H9 (cell line): ENCODE measurements around the gene NADSYN1. TPM values are rescaled to one million over a fixed set of nuclear protein-coding genes. Genes with fewer than 3 reads are reported as not detected.

Experiments used
- DNase-seq: peaks from one replicate; pipeline ENCODE4 v3.0.0-alpha.2; 2017
- H2AFZ ChIP-seq: one replicate; pipeline ENCODE4 v1.6.1; 2013; ENCODE audit warnings: mild to moderate bottlenecking, low read length, control low read depth, moderate library complexity
- H2AK5ac ChIP-seq: 2 replicates; pipeline ENCODE4 v1.6.1; 2013; ENCODE audit warnings: low read length, control low read depth, mixed read lengths; ENCODE audit not compliant: insufficient read length
- H2BK120ac ChIP-seq: one replicate; pipeline ENCODE4 v1.6.1; 2013; ENCODE audit warnings: low read depth, mild to moderate bottlenecking, low read length, control low read depth, inconsistent platforms; ENCODE audit not compliant: poor library complexity, severe bottlenecking
- H2BK12ac ChIP-seq: 2 replicates; pipeline ENCODE4 v1.6.1; 2013; ENCODE audit warnings: low read length, control low read depth, mixed read lengths, low read depth; ENCODE audit not compliant: insufficient read length
- H2BK15ac ChIP-seq: 2 replicates; pipeline ENCODE4 v1.6.1; 2013; ENCODE audit warnings: low read depth, low read length, control low read depth
- H2BK20ac ChIP-seq: one replicate; pipeline ENCODE4 v1.6.1; 2013; ENCODE audit warnings: low read depth, mild to moderate bottlenecking, low read length, control low read depth, inconsistent platforms; ENCODE audit not compliant: poor library complexity, severe bottlenecking
- H2BK5ac ChIP-seq: 2 replicates; pipeline ENCODE4 v1.6.1; 2013; ENCODE audit warnings: low read length, control low read depth, mixed read lengths; ENCODE audit not compliant: insufficient read length
- H3K14ac ChIP-seq: 2 replicates; pipeline ENCODE4 v1.6.1; 2013; ENCODE audit warnings: low read length, control low read depth; ENCODE audit not compliant: insufficient read depth
- H3K18ac ChIP-seq: 2 replicates; pipeline ENCODE4 v1.6.1; 2013; ENCODE audit warnings: low read depth, mild to moderate bottlenecking, mixed read lengths, low read length, control low read depth; ENCODE audit not compliant: insufficient read length
- H3K23ac ChIP-seq: 2 replicates; pipeline ENCODE4 v1.6.1; 2013; ENCODE audit warnings: low read length, control low read depth, mixed read lengths, low read depth; ENCODE audit not compliant: insufficient read length
- H3K23me2 ChIP-seq: 2 replicates; pipeline ENCODE4 v1.6.1; 2013; ENCODE audit warnings: low read depth, mild to moderate bottlenecking, mixed read lengths, low read length, control low read depth; ENCODE audit not compliant: insufficient read length, poor library complexity, severe bottlenecking
- H3K27ac ChIP-seq: 2 replicates; pipeline ENCODE4 v1.5.1; 2013; ENCODE audit warnings: low read length, control low read depth, mixed read lengths, low read depth; ENCODE audit not compliant: insufficient read length
- H3K27me3 ChIP-seq: 2 replicates; pipeline ENCODE4 v1.6.1; 2013; ENCODE audit warnings: low read length, control low read depth, inconsistent platforms; ENCODE audit not compliant: insufficient read depth
- H3K4ac ChIP-seq: 2 replicates; pipeline ENCODE4 v1.6.1; 2013; ENCODE audit warnings: low read depth, mild to moderate bottlenecking, control low read depth, inconsistent platforms, low read length, moderate library complexity
- H3K4me1 ChIP-seq: 2 replicates; pipeline ENCODE4 v1.6.1; 2013; ENCODE audit warnings: low read length, control low read depth, inconsistent platforms; ENCODE audit not compliant: insufficient read depth
- H3K4me2 ChIP-seq: 2 replicates; pipeline ENCODE4 v1.6.1; 2013; ENCODE audit warnings: low read length, control low read depth, mixed read lengths; ENCODE audit not compliant: insufficient read length, insufficient read depth
- H3K56ac ChIP-seq: 2 replicates; pipeline ENCODE4 v1.6.1; 2013; ENCODE audit warnings: low read depth, mild to moderate bottlenecking, mixed read lengths, low read length, control low read depth; ENCODE audit not compliant: insufficient read length
- H3K79me1 ChIP-seq: 2 replicates; pipeline ENCODE4 v1.6.1; 2013; ENCODE audit warnings: low read depth, mild to moderate bottlenecking, moderate library complexity, low read length, control low read depth, inconsistent platforms; ENCODE audit not compliant: insufficient read depth, poor library complexity, severe bottlenecking
- H3K79me2 ChIP-seq: 2 replicates; pipeline ENCODE4 v1.6.1; 2013; ENCODE audit warnings: low read length, control low read depth, inconsistent platforms; ENCODE audit not compliant: insufficient read depth
- H3K9ac ChIP-seq: 2 replicates; pipeline ENCODE4 v1.6.1; 2013; ENCODE audit warnings: low read length, control low read depth, mixed read lengths; ENCODE audit not compliant: insufficient read length; ENCODE audit errors: extremely low read depth
- H3K9me3 ChIP-seq: one replicate; pipeline ENCODE4 v1.6.1; 2013; ENCODE audit warnings: low read depth, low read length, inconsistent platforms; ENCODE audit not compliant: control insufficient read depth
- H3T11ph ChIP-seq: one replicate; pipeline ENCODE4 v1.6.1; 2013; ENCODE audit warnings: mild to moderate bottlenecking, low read length, control low read depth, inconsistent platforms
- H4K20me1 ChIP-seq: one replicate; pipeline ENCODE4 v1.6.1; 2013; ENCODE audit not compliant: control insufficient read depth, insufficient read length, insufficient read depth
- H4K5ac ChIP-seq: 2 replicates; pipeline ENCODE4 v1.6.1; 2013; ENCODE audit warnings: low read depth, mild to moderate bottlenecking, mixed read lengths, low read length, control low read depth; ENCODE audit not compliant: insufficient read length
- H4K8ac ChIP-seq: replicated peaks from 2 replicates; pipeline ENCODE4 v1.6.1; 2013; ENCODE audit warnings: low read length, control low read depth, mixed read lengths, low read depth; ENCODE audit not compliant: insufficient read length
- H4K91ac ChIP-seq: 2 replicates; pipeline ENCODE4 v1.6.1; 2013; ENCODE audit warnings: low read depth, mild to moderate bottlenecking, moderate library complexity, mixed read lengths, low read length, control low read depth; ENCODE audit not compliant: insufficient read length
- H3K27ac Mint-ChIP-seq, 3 experiments: 2 replicates in 2 of 3; 3 replicates in 1 of 3; pipeline ENCODE4 v1.8.0; 2020 to 2021; ENCODE audit warnings: mixed read lengths in 3 of 3, mild to moderate bottlenecking in 1 of 3, moderate library complexity in 1 of 3
- H3K27me3 Mint-ChIP-seq: 2 replicates; pipeline ENCODE4 v1.8.0; 2021; ENCODE audit warnings: low read depth, mild to moderate bottlenecking, moderate library complexity, mixed read lengths
- H3K36me3 Mint-ChIP-seq, 3 experiments: 2 replicates in 2 of 3; 3 replicates in 1 of 3; pipeline ENCODE4 v1.8.0; 2020 to 2021; ENCODE audit warnings: low read depth in 3 of 3, mixed read lengths in 3 of 3; ENCODE audit not compliant: insufficient read depth in 1 of 3
- H3K4me1 Mint-ChIP-seq, 2 experiments: 2 replicates each; pipeline ENCODE4 v1.8.0; 2020; ENCODE audit warnings: mixed read lengths in 2 of 2
- H3K4me3 Mint-ChIP-seq, 2 experiments: 2 replicates in 1 of 2; 3 replicates in 1 of 2; pipeline ENCODE4 v1.8.0; 2020 to 2021; ENCODE audit warnings: mild to moderate bottlenecking in 2 of 2, mixed read lengths in 2 of 2, moderate library complexity in 1 of 2
- H3K9me3 Mint-ChIP-seq, 2 experiments: 2 replicates in 1 of 2; 3 replicates in 1 of 2; pipeline ENCODE4 v1.8.0; 2020; ENCODE audit warnings: mild to moderate bottlenecking in 2 of 2, mixed read lengths in 2 of 2, moderate library complexity in 1 of 2
- CTCF ChIP-seq: fragments of 200-600 bp; sonication (generic); conservative IDR thresholded peaks from 3 replicates; pipeline ENCODE4 v1.8.0; 2021; ENCODE audit warnings: antibody characterized with exemption, mild to moderate bottlenecking
- WGBS: extraction: QIAGEN DNeasy Blood & Tissue Kit; methylation state at CpG from one replicate; pipeline ENCODE4 v1.1.7; 2013; ENCODE audit warnings: missing lambda C conversion rate, low lambda C conversion rate, mixed read lengths; ENCODE audit not compliant: insufficient read length; ENCODE audit errors: extremely low coverage; 5-methylcytosine and 5-hydroxymethylcytosine counted together
- total RNA-seq: library from RNA; stranded (reverse); gene quantifications from 2 replicates; pipeline ENCODE4 v1.2.1, GENCODE V29; 2021

NADSYN1 gene
- total RNA-seq, 1 experiment from 2014 or later, result 44.2 TPM

DNA sequence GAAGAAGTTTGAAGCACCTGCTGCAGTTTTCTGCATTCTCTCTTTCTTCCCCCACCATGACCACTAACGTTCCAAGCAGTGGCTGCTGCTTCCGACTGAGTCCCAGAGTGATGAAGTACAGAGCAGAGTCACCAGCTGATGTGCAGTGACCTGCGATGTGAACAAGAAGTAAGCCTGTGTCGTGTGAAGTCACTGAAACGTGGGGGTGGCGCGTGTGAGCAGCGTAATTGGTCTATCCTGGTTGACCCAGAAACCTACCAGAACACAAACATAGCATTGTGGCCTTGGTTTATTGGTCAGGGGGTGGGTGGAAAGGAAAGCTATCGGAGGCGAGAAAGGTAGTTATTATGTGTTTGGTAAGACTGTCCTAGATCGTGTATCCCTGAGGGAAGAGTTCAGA, 77.6 kb downstream of the NADSYN1 start:
- H4K20me1 ChIP-seq, result no peaks in the 10 kb centered on the region
- no peak overlapping the region for H2AFZ ChIP-seq
- no peak overlapping the region for H3T11ph ChIP-seq
- H4K5ac ChIP-seq, result no peak overlapping the region
- H4K91ac ChIP-seq, result no peak overlapping the region
- H3K56ac ChIP-seq, result no peak overlapping the region
- Mint-ChIP-seq H3K9me3 (no peaks in the 10 kb centered on the region), H3K27ac (no peak overlapping the region), H3K27me3 (peaks cover 8% of the 10 kb centered on the region), H3K36me3 (no peaks in the 10 kb centered on the region), H3K4me1 (no peaks in the 10 kb centered on the region; a peak in 1 of 4 replicates), H3K4me3 (no peak overlapping the region)
- H3K14ac ChIP-seq, result no peak overlapping the region
- H3K27me3 ChIP-seq, result no peaks in the 10 kb centered on the region
- no peaks in the 10 kb centered on the region for H3K9me3 ChIP-seq
- no peak overlapping the region for H3K23ac ChIP-seq
- no CpG with 5 or more reads among the region's 11 CpGs for WGBS
- H3K4me1 ChIP-seq, result no peaks in the 10 kb centered on the region
- no peaks in the 10 kb centered on the region for H3K23me2 ChIP-seq
- H2BK12ac ChIP-seq, result no peak overlapping the region
- no peak overlapping the region for H3K18ac ChIP-seq
- H2BK120ac ChIP-seq, result no peak overlapping the region
- no peak overlapping the region for H3K4me2 ChIP-seq
- no peak overlapping the region for H3K4ac ChIP-seq
- no peak overlapping the region for H2BK5ac ChIP-seq
- no peak overlapping the region for H3K27ac ChIP-seq
- no peak overlapping the region for H4K8ac ChIP-seq
- no peak overlapping the region for H3K9ac ChIP-seq
- H2BK15ac ChIP-seq, result no peak overlapping the region
- no peaks in the 10 kb centered on the region for H3K79me1 ChIP-seq
- H3K79me2 ChIP-seq, result no peaks in the 10 kb centered on the region
- no peak for TF ChIP-seq CTCF
- no peak overlapping the region for H2AK5ac ChIP-seq
- no peak for DNase-seq
- no peak overlapping the region for H2BK20ac ChIP-seq
